Loucy (cell line): ENCODE results near the gene NLRP7.
A peak's percentile ranks its signal among the peaks of the same experiment; 100 is the strongest.

Experiments
- H2AFZ ChIP-seq: fragments of 200-600 bp; sonication (generic); 2 replicates; pipeline ENCODE4 v1.6.0; 2016; ENCODE audit warnings: antibody characterized with exemption, mild to moderate bottlenecking, low read length, moderate library complexity
- H3F3A ChIP-seq: fragments of 200-600 bp; 2 replicates; pipeline ENCODE4 v1.6.0; 2016; ENCODE audit warnings: antibody characterized with exemption, low read depth, mild to moderate bottlenecking
- H3K27me3 ChIP-seq: fragments of 200-600 bp; sonication (generic); 2 replicates; pipeline ENCODE4 v1.6.1; 2014; ENCODE audit warnings: low read length, mild to moderate bottlenecking; ENCODE audit not compliant: insufficient read depth, poor library complexity, severe bottlenecking
- H3K36me3 ChIP-seq: fragments of 200-600 bp; sonication (generic); 2 replicates; pipeline ENCODE4 v1.6.1; 2016; ENCODE audit warnings: low read length; ENCODE audit not compliant: insufficient read depth
- H3K4me1 ChIP-seq: fragments of 200-600 bp; sonication (generic); 2 replicates; pipeline ENCODE4 v1.5.1; 2014; ENCODE audit warnings: low read length, mild to moderate bottlenecking; ENCODE audit not compliant: insufficient read depth, poor library complexity, severe bottlenecking
- H3K4me2 ChIP-seq: fragments of 200-600 bp; sonication (generic); 2 replicates; pipeline ENCODE4 v1.6.0; 2014; ENCODE audit warnings: antibody characterized with exemption, low read length, low read depth, mild to moderate bottlenecking; ENCODE audit not compliant: poor library complexity, severe bottlenecking
- H3K4me3 ChIP-seq: fragments of 200-600 bp; sonication (generic); 2 replicates; pipeline ENCODE4 v1.5.1; 2014; ENCODE audit warnings: low read length, mild to moderate bottlenecking, mixed read lengths; ENCODE audit not compliant: poor library complexity, severe bottlenecking
- H3K79me2 ChIP-seq: fragments of 200-600 bp; sonication (generic); 2 replicates; pipeline ENCODE4 v1.6.1; 2014; ENCODE audit warnings: low read length; ENCODE audit not compliant: insufficient read depth
- H3K9ac ChIP-seq: fragments of 200-600 bp; sonication (generic); 2 replicates; pipeline ENCODE4 v1.6.0; 2014; ENCODE audit warnings: mild to moderate bottlenecking, low read depth, low read length, moderate library complexity; ENCODE audit not compliant: poor library complexity, severe bottlenecking
- H3K9me2 ChIP-seq: fragments of 200-600 bp; sonication (generic); replicated peaks from 2 replicates; pipeline ENCODE4 v1.6.1; 2016; ENCODE audit warnings: low read depth, low read length, mixed read lengths
- H3K9me3 ChIP-seq: fragments of 200-600 bp; sonication (generic); 2 replicates; pipeline ENCODE4 v1.6.1; 2014; ENCODE audit warnings: mild to moderate bottlenecking, antibody characterized with exemption, low read length, low read depth; ENCODE audit not compliant: insufficient read depth
- H4K20me1 ChIP-seq: fragments of 200-600 bp; sonication (generic); 2 replicates; pipeline ENCODE4 v1.6.0; 2014; ENCODE audit warnings: antibody characterized with exemption, low read length, mild to moderate bottlenecking; ENCODE audit not compliant: insufficient read depth, poor library complexity, severe bottlenecking
- CTCF ChIP-seq: fragments of 200-600 bp; sonication (generic); conservative IDR thresholded peaks from 2 replicates; pipeline ENCODE4 v1.5.1; 2014; ENCODE audit warnings: mild to moderate bottlenecking, antibody characterized with exemption, low read length
- EZH2phosphoT487 ChIP-seq: fragments of 200-600 bp; IDR thresholded peaks from 2 replicates; pipeline ENCODE4 v1.6.1; 2018; ENCODE audit warnings: antibody characterized with exemption, mild to moderate bottlenecking, moderate library complexity, borderline replicate concordance

The NLRP7 gene

GRCh38 chr19:54888239-54888638 lies 59.1 kb downstream of the NLRP7 start:
- Histone ChIP-seq H3K36me3 (no peaks in the 10 kb centered on the region), H3K79me2 (no peaks in the 10 kb centered on the region), H3K4me2 (no peak overlapping the region), H4K20me1 (no peaks in the 10 kb centered on the region), H3K9me2 (no peaks in the 10 kb centered on the region), H3K4me3 (no peak overlapping the region), H3K27me3 (no peaks in the 10 kb centered on the region), H2AFZ (no peak overlapping the region), H3K9ac (no peak overlapping the region), H3F3A (no peaks in the 10 kb centered on the region), H3K9me3 (no peaks in the 10 kb centered on the region), H3K4me1 (no peaks in the 10 kb centered on the region)
- TF ChIP-seq EZH2phosphoT487 (no peak), CTCF (no peak)

GRCh38 chr19:54883228-54883627 lies 64.1 kb downstream of the NLRP7 start:
- H3F3A ChIP-seq, result no peaks in the 10 kb centered on the region
- H4K20me1 ChIP-seq, result no peaks in the 10 kb centered on the region
- H3K79me2 ChIP-seq, result no peaks in the 10 kb centered on the region
- no peaks in the 10 kb centered on the region for H3K9me3 ChIP-seq
- H3K9ac ChIP-seq, result peak overlapping the region; percentile 56
- no peaks in the 10 kb centered on the region for H3K36me3 ChIP-seq
- no peaks in the 10 kb centered on the region for H3K4me1 ChIP-seq
- H3K27me3 ChIP-seq, result no peaks in the 10 kb centered on the region
- H3K9me2 ChIP-seq, result no peaks in the 10 kb centered on the region
- no peak for TF ChIP-seq CTCF
- TF ChIP-seq EZH2phosphoT487, result no peak
- H3K4me2 ChIP-seq, result peak overlapping the region; percentile 61
- H2AFZ ChIP-seq, result peak overlapping the region; percentile 80
- no peak overlapping the region for H3K4me3 ChIP-seq

- Histone ChIP-seq H3K36me3 (no peaks in the 10 kb centered on the region), H3K79me2 (no peaks in the 10 kb centered on the region), H3K4me3 (no peak overlapping the region), H2AFZ (peak overlapping the region; percentile 80), H3K4me1 (no peaks in the 10 kb centered on the region), H3F3A (no peaks in the 10 kb centered on the region), H3K27me3 (no peaks in the 10 kb centered on the region), H3K9me3 (no peaks in the 10 kb centered on the region), H3K9me2 (no peaks in the 10 kb centered on the region), H3K9ac (peak overlapping the region; percentile 56), H3K4me2 (peak overlapping the region; percentile 61), H4K20me1 (no peaks in the 10 kb centered on the region)
- TF ChIP-seq EZH2phosphoT487 (no peak), CTCF (peak; percentile 50)
Observed at GRCh38 chr19:54882758-54883157, 64.6 kb downstream of the NLRP7 start.
